ENCODE data around the gene MRC1.

GRCh38 chr10:17880601-17881000 is 71.5 kb downstream of the MRC1 start:
- no peak for TF ChIP-seq CEBPB (IDR thresholded peaks at IDR 0.05; ENCODE audit: borderline replicate concordance, low read depth, low read length)
- TF ChIP-seq SALL2 (CRISPR knock-in tag; IDR thresholded peaks at IDR 0.05), result no peak
- TF ChIP-seq ZNF430 (CRISPR knock-in tag; IDR thresholded peaks at IDR 0.05), result no peak
- no peak for TF ChIP-seq RBFOX2 (IDR thresholded peaks at IDR 0.05; ENCODE audit: low read depth, low read length)
- TF ChIP-seq NFIC (IDR thresholded peaks at IDR 0.05; ENCODE audit: low read length), result no peak
- TF ChIP-seq GABPB1 (CRISPR knock-in tag; IDR thresholded peaks at IDR 0.05), result no peak

All from HepG2 (cell line).